SU-DHL-6 (cell line): ENCODE results near the gene CC2D1A.

ENCODE experiments used
- H2AFZ ChIP-seq: fragments of 200-600 bp; sonication (generic); 2 replicates; pipeline ENCODE4 v1.6.1; 2014; ENCODE audit warnings: low read depth, mild to moderate bottlenecking, moderate library complexity, mixed read lengths, antibody characterized with exemption, low read length; ENCODE audit not compliant: severe bottlenecking
- H3F3A ChIP-seq: fragments of 200-600 bp; shearing (Covaris generic); 2 replicates; pipeline ENCODE4 v1.6.0; 2016; ENCODE audit warnings: antibody characterized with exemption, mild to moderate bottlenecking; ENCODE audit not compliant: insufficient read depth
- H3K27ac ChIP-seq: fragments of 200-600 bp; sonication (generic); 2 replicates; pipeline ENCODE4 v1.5.1; 2016; ENCODE audit warnings: low read depth, mild to moderate bottlenecking, low read length, moderate library complexity, mixed read lengths
- H3K27me3 ChIP-seq: fragments of 200-600 bp; sonication (generic), shearing (Covaris generic); 2 replicates; pipeline ENCODE4 v1.6.0; 2014; ENCODE audit warnings: mild to moderate bottlenecking, low read length
- H3K36me3 ChIP-seq: fragments of 200-600 bp; sonication (generic); 2 replicates; pipeline ENCODE4 v1.6.1; 2014; ENCODE audit warnings: mild to moderate bottlenecking, low read length, mixed read lengths
- H3K4me2 ChIP-seq: fragments of 300-600, 200-600 bp; shearing (Covaris generic), sonication (generic); 2 replicates; pipeline ENCODE4 v1.6.0; 2014; ENCODE audit warnings: low read length, low read depth, mild to moderate bottlenecking; ENCODE audit not compliant: poor library complexity, severe bottlenecking
- H3K4me3 ChIP-seq: fragments of 200-600 bp; sonication (generic); 2 replicates; pipeline ENCODE4 v1.5.1; 2014; ENCODE audit warnings: antibody characterized with exemption, low read length, mild to moderate bottlenecking, mixed read lengths; ENCODE audit not compliant: insufficient read depth, poor library complexity, severe bottlenecking
- H3K79me2 ChIP-seq: fragments of 200-600 bp; sonication (generic); 2 replicates; pipeline ENCODE4 v1.6.1; 2014; ENCODE audit warnings: mild to moderate bottlenecking, low read length, moderate library complexity; ENCODE audit not compliant: insufficient read depth
- H3K9ac ChIP-seq: fragments of 200-600 bp; sonication (generic); 2 replicates; pipeline ENCODE4 v1.7.0; 2014; ENCODE audit warnings: mild to moderate bottlenecking, low read length
- H3K9me2 ChIP-seq: fragments of 200-600 bp; sonication (generic); replicated peaks from 2 replicates; pipeline ENCODE4 v1.6.1; 2014; ENCODE audit warnings: low read length; ENCODE audit not compliant: insufficient read depth
- H3K9me3 ChIP-seq: fragments of 200-600 bp; sonication (generic); 2 replicates; pipeline ENCODE4 v1.6.1; 2014; ENCODE audit warnings: low read length, mixed read lengths; ENCODE audit not compliant: insufficient read depth
- H4K20me1 ChIP-seq: fragments of 200-600 bp; sonication (generic); 2 replicates; pipeline ENCODE4 v1.6.1; 2014; ENCODE audit warnings: low read depth, mild to moderate bottlenecking, antibody characterized with exemption, low read length, moderate library complexity, mixed read lengths
- CTCF ChIP-seq: fragments of 200-600 bp; sonication (generic); IDR thresholded peaks from one replicate; pipeline ENCODE4 v1.5.1; 2017; ENCODE audit warnings: antibody characterized with exemption, mild to moderate bottlenecking, low read length, moderate library complexity; ENCODE audit not compliant: insufficient read depth, poor library complexity, severe bottlenecking
- EZH2phosphoT487 ChIP-seq: fragments of 200-600 bp; sonication (generic), shearing (Covaris generic); conservative IDR thresholded peaks from 2 replicates; pipeline ENCODE4 v1.6.1; 2018; ENCODE audit warnings: mild to moderate bottlenecking, antibody characterized with exemption, low read length, moderate library complexity, mixed read lengths

The CC2D1A gene

GRCh38 chr19:13890136-13890535, 15.9 kb upstream of the CC2D1A start:
- H3K9me2 ChIP-seq = no peaks in the 10 kb centered on the region
- no peak overlapping the region for H3K9ac ChIP-seq
- no peaks in the 10 kb centered on the region for H3K9me3 ChIP-seq
- no peak overlapping the region for H2AFZ ChIP-seq
- H3K36me3 ChIP-seq = no peaks in the 10 kb centered on the region
- H3K4me3 ChIP-seq = no peak overlapping the region
- TF ChIP-seq EZH2phosphoT487 (no peak), CTCF (no peak)
- H3F3A ChIP-seq = no peaks in the 10 kb centered on the region
- no peak overlapping the region for H3K27ac ChIP-seq
- H3K4me2 ChIP-seq = no peak overlapping the region
- H4K20me1 ChIP-seq = no peaks in the 10 kb centered on the region
- H3K27me3 ChIP-seq = no peaks in the 10 kb centered on the region
- H3K79me2 ChIP-seq = no peaks in the 10 kb centered on the region

- Histone ChIP-seq H3F3A (no peaks in the 10 kb centered on the region), H3K36me3 (no peaks in the 10 kb centered on the region), H2AFZ (no peak overlapping the region), H3K4me3 (no peak overlapping the region), H3K27ac (no peak overlapping the region), H3K9me2 (no peaks in the 10 kb centered on the region), H3K4me2 (no peak overlapping the region), H3K9me3 (no peaks in the 10 kb centered on the region), H4K20me1 (no peaks in the 10 kb centered on the region), H3K79me2 (no peaks in the 10 kb centered on the region), H3K9ac (no peak overlapping the region), H3K27me3 (no peaks in the 10 kb centered on the region)
- TF ChIP-seq EZH2phosphoT487 (no peak), CTCF (no peak)
These were observed 13.1 kb upstream of the CC2D1A start for GRCh38 chr19:13892870-13893269.

- H3K9me3 ChIP-seq = no peaks in the 10 kb centered on the region
- H3K27ac ChIP-seq = no peak overlapping the region
- no peaks in the 10 kb centered on the region for H4K20me1 ChIP-seq
- no peak overlapping the region for H3K4me3 ChIP-seq
- no peaks in the 10 kb centered on the region for H3K27me3 ChIP-seq
- H3F3A ChIP-seq = no peaks in the 10 kb centered on the region
- TF ChIP-seq EZH2phosphoT487 (no peak), CTCF (no peak)
- no peak overlapping the region for H3K9ac ChIP-seq
- no peaks in the 10 kb centered on the region for H3K9me2 ChIP-seq
- no peaks in the 10 kb centered on the region for H3K79me2 ChIP-seq
- no peaks in the 10 kb centered on the region for H3K36me3 ChIP-seq
- H3K4me2 ChIP-seq = no peak overlapping the region
- no peak overlapping the region for H2AFZ ChIP-seq
These were observed 11.4 kb upstream of the CC2D1A start for GRCh38 chr19:13894552-13894951.
